ENCODE data around the gene KRTAP21-3.
"Not testable (repeated sequence)": the region's sequence is repeated elsewhere in the genome, so short reads cannot be mapped to it uniquely, and the experiment has no call there.

- TF ChIP-seq CTCF, POLR2A (IDR thresholded peaks at IDR 0.05): not testable (repeated sequence)
These were observed 36.8 kb upstream of the KRTAP21-3 start, which contains the start of gene KRTAP21-1 for GRCh38 chr21:30755328-30755727.

Measured in lower leg skin (tissue), 3 donors.